ENCODE results near the gene PDXK. TPM values are rescaled to one million over a fixed set of nuclear protein-coding genes. Genes with fewer than 3 reads are reported as not detected.

The PDXK gene
- total and polyA plus RNA-seq, 9 of the 15 experiments (the other 6 are each of a cell fraction or from before 2014, with no cell fraction given): 5.6 to 162 (median 76.5) TPM

DNA sequence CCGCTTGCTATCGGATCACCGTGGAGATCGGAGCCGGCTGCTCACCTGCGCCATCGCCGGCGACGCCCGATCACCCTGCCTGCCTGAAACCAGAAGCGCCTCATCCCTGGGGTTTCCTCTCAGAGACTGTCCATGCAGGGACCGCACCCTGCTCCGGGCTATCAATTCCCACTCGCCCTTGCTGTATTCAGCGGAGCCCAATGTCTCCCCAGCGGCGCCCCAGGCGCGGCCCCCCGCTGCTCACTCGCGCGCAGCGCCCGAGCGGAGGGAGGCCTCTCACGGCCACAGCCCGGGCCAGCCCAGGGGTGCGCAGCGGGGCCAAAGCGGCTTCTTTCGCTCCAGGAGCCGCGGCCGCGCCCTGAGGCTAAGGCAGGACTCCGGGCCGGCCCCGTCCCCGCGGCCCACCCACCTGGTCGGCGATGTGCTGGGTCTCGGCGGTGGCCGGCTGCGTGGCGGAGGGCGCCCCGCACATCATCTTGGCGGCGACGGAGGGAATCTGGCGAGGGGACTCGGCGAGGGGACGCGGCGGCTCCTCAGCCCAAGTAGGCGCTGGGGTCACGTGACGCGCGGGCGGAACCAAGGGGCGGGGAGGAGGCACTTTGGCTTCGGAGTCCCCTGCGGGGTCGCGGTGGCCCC lies 57.0 kb downstream of the PDXK start, which contains the start of gene CSTB (continued):
- TF ChIP-seq HEY1 (CRISPR knock-in tag; IDR thresholded peaks at IDR 0.05; ENCODE audit: borderline replicate concordance) (no peak), ZNF3 (CRISPR knock-in tag; IDR thresholded peaks at IDR 0.05) (no peak), MTA2 (IDR thresholded peaks at IDR 0.05; ENCODE audit: low read depth) (no peak), EWSR1 (IDR thresholded peaks at IDR 0.05; ENCODE audit: borderline replicate concordance, low read depth, partially characterized antibody) (no peak), BDP1 (IDR thresholded peaks at IDR 0.05; ENCODE audit: insufficient read depth, insufficient read length) (no peak), TAF9B (IDR thresholded peaks at IDR 0.05; ENCODE audit: partially characterized antibody) (no peak), SMC3 (conservative IDR thresholded peaks at IDR 0.05; ENCODE audit: insufficient read depth, low read depth, low read length) (no peak), TEAD2 (tag; IDR thresholded peaks at IDR 0.05) (no peak), KDM5B (IDR thresholded peaks at IDR 0.05; ENCODE audit: insufficient replicate concordance, low read depth, low read length) (peak; percentile 88), POLR2G (IDR thresholded peaks at IDR 0.05; ENCODE audit: low read depth, low read length) (peak; percentile 97), FOXA3 (CRISPR knock-in tag; conservative IDR thresholded peaks at IDR 0.05 in 1 of 2, IDR thresholded peaks at IDR 0.05 in 1 of 2) (0 out of 4 replicates have a peak, but pooled peaks of 1 of the 2 experiments have one; percentile 32), MAFF (IDR thresholded peaks at IDR 0.05; ENCODE audit: low read length) (no peak), DMBX1 (CRISPR knock-in tag; IDR thresholded peaks at IDR 0.05; ENCODE audit: borderline replicate concordance) (peak; percentile 54; the same call in 1 of the 2 replicates), FUS (optimal IDR thresholded peaks at IDR 0.05; ENCODE audit: low read depth, low read length) (peak; percentile 59), PRPF4 (IDR thresholded peaks at IDR 0.05; ENCODE audit: insufficient read depth, low read depth, low read length, poor library complexity, severe bottlenecking) (no peak), TCF7 (IDR thresholded peaks at IDR 0.05; ENCODE audit: borderline replicate concordance) (no peak; the same call in 1 of the 2 replicates)
- TF ChIP-seq, protein P1, sequence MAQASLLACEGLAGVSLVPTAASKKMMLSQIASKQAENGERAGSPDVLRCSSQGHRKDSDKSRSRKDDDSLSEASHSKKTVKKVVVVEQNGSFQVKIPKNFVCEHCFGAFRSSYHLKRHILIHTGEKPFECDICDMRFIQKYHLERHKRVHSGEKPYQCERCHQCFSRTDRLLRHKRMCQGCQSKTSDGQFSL (CRISPR knock-in tag; IDR thresholded peaks at IDR 0.05): no peak
- TF ChIP-seq, protein P1 (tag; IDR thresholded peaks at IDR 0.05): no peak
- TF ChIP-seq, protein P2, sequence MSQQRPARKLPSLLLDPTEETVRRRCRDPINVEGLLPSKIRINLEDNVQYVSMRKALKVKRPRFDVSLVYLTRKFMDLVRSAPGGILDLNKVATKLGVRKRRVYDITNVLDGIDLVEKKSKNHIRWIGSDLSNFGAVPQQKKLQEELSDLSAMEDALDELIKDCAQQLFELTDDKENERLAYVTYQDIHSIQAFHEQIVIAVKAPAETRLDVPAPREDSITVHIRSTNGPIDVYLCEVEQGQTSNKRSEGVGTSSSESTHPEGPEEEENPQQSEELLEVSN (IDR thresholded peaks at IDR 0.05; ENCODE audit: borderline replicate concordance in 1 of 2, extremely low read depth in 1 of 2, insufficient read depth in 1 of 2, insufficient read length in 1 of 2, low read depth in 1 of 2, low read length in 1 of 2, poor library complexity in 1 of 2, severe bottlenecking in 1 of 2): peak; percentile 11 to 49
- TF ChIP-seq, protein P3, sequence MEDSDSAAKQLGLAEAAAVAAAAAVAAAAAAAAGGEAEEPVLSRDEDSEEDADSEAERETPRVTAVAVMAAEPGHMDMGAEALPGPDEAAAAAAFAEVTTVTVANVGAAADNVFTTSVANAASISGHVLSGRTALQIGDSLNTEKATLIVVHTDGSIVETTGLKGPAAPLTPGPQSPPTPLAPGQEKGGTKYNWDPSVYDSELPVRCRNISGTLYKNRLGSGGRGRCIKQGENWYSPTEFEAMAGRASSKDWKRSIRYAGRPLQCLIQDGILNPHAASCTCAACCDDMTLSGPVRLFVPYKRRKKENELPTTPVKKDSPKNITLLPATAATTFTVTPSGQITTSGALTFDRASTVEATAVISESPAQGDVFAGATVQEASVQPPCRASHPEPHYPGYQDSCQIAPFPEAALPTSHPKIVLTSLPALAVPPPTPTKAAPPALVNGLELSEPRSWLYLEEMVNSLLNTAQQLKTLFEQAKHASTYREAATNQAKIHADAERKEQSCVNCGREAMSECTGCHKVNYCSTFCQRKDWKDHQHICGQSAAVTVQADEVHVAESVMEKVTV (CRISPR knock-in tag; IDR thresholded peaks at IDR 0.05): no peak

All from K562 (cell line).